ENCODE results near the gene TEX10. TPM values are rescaled to one million over a fixed set of nuclear protein-coding genes. Genes with fewer than 3 reads are reported as not detected.

TEX10 gene
- total and polyA plus RNA-seq, 9 of the 15 experiments (the other 6 are each of a cell fraction or from before 2014, with no cell fraction given), result 27.8 to 60.0 (median 47.9) TPM

GRCh38 chr9:100352727-100353505 is at the start of gene TEX10 (continued):
- TF ChIP-seq ZNF318 (IDR thresholded peaks at IDR 0.05; ENCODE audit: borderline replicate concordance in 1 of 2, low read depth in 1 of 2) (no peak), PHF20 (IDR thresholded peaks at IDR 0.05; ENCODE audit: partially characterized antibody) (peak; percentile 77), ZNF239 (CRISPR knock-in tag; IDR thresholded peaks at IDR 0.05) (no peak), NCOA4 (IDR thresholded peaks at IDR 0.05; ENCODE audit: partially characterized antibody) (no peak), CCAR2 (IDR thresholded peaks at IDR 0.05; ENCODE audit: low read depth, low read length) (no peak), ZFP36 (IDR thresholded peaks at IDR 0.05; ENCODE audit: low read depth, low read length, partially characterized antibody) (no peak), CXXC5 (CRISPR knock-in tag; IDR thresholded peaks at IDR 0.05) (peak; percentile 98), SNRNP70 (optimal IDR thresholded peaks at IDR 0.05; ENCODE audit: low read depth, low read length) (no peak), SREBF1 (IDR thresholded peaks at IDR 0.05; ENCODE audit: borderline replicate concordance, low read depth, low read length) (0 out of 2 replicates have a peak, but pooled peaks have one; percentile 38), ZNF586 (CRISPR knock-in tag; conservative IDR thresholded peaks at IDR 0.05) (no peak), ZNF41 (CRISPR knock-in tag; conservative IDR thresholded peaks at IDR 0.05) (no peak), OTX1 (CRISPR knock-in tag; IDR thresholded peaks at IDR 0.05) (no peak), ZNF780A (CRISPR knock-in tag; IDR thresholded peaks at IDR 0.05) (no peak), ETV1 (tag; conservative IDR thresholded peaks at IDR 0.05; ENCODE audit: low read depth) (peak; percentile 99), IFI16 (CRISPR knock-in tag; IDR thresholded peaks at IDR 0.05) (no peak), ZBTB17 (CRISPR knock-in tag; IDR thresholded peaks at IDR 0.05) (no peak), L3MBTL2 (IDR thresholded peaks at IDR 0.05) (peak; percentile 94), SLC30A9 (CRISPR knock-in tag; IDR thresholded peaks at IDR 0.05) (no peak), MXI1 (IDR thresholded peaks at IDR 0.05; ENCODE audit: low read depth, low read length) (no peak), XRCC4 (IDR thresholded peaks at IDR 0.05; ENCODE audit: extremely low read depth, insufficient read depth, insufficient read length) (no peak)
